ENCODE data around the gene STAG3.

- no peak for TF ChIP-seq CTCF (conservative IDR thresholded peaks at IDR 0.05; ENCODE audit: low read depth in 2 of 2)
- TF ChIP-seq ZNF331 (CRISPR knock-in tag; IDR thresholded peaks at IDR 0.05; ENCODE audit: low read depth), result no peak
- TF ChIP-seq REST (IDR thresholded peaks at IDR 0.05; ENCODE audit: unreplicated experiment), result no peak
Observed at GRCh38 chr7:100191775-100192174, 14.1 kb downstream of the STAG3 start.

All from GM23338 (cell line).